Mesenteric fat pad (tissue), 1 donor: ENCODE data around the gene SREK1. TPM values are rescaled to one million over a fixed set of nuclear protein-coding genes. Genes with fewer than 3 reads are reported as not detected.

ENCODE experiments used
- DNase-seq: peaks from one replicate; pipeline ENCODE4 v3.0.0-alpha.2; 2020; ENCODE audit warnings: low spot score
- total RNA-seq: library from RNA; stranded (reverse); fragmentation: NEBNext Ultra II Directional; extraction: Animal tissue kit (Norgen Biotek cat#: 25700); gene quantifications from one replicate; pipeline ENCODE4 v1.2.1, GENCODE V29; 2021
- donor health status: DM: yes; HTN: yes; CAD: no.

Gene SREK1
- total RNA-seq, 1 donor from 2014 or later = 51.7 TPM

GRCh38 chr5:66161356-66161755, 17.3 kb downstream of the SREK1 start:
- DNase-seq = no peak

- no peak for DNase-seq
These were observed 20.1 kb downstream of the SREK1 start for GRCh38 chr5:66164044-66164790.

GRCh38 chr5:66168226-66168625, 24.1 kb downstream of the SREK1 start:
- DNase-seq = no peak

GRCh38 chr5:66169534-66169933, 25.4 kb downstream of the SREK1 start:
- no peak for DNase-seq

GRCh38 chr5:66170195-66170919, 26.3 kb downstream of the SREK1 start:
- no peak for DNase-seq

GRCh38 chr5:66171349-66172344, 27.5 kb downstream of the SREK1 start:
- DNase-seq = no peak

- DNase-seq = no peak
These were observed 30.2 kb downstream of the SREK1 start for GRCh38 chr5:66174338-66174737.

GRCh38 chr5:66178799-66179198, 34.7 kb downstream of the SREK1 start:
- no peak for DNase-seq

GRCh38 chr5:66179297-66180051, 35.4 kb downstream of the SREK1 start:
- no peak for DNase-seq

- no peak for DNase-seq
These were observed 36.4 kb downstream of the SREK1 start for GRCh38 chr5:66180282-66181155.

- no peak for DNase-seq
These were observed 42.0 kb downstream of the SREK1 start for GRCh38 chr5:66186108-66186507.

- DNase-seq = no peak
These were observed 49.3 kb downstream of the SREK1 start for GRCh38 chr5:66193419-66193818.

- DNase-seq = no peak
These were observed 53.8 kb downstream of the SREK1 start for GRCh38 chr5:66197764-66198405.

GRCh38 chr5:66198837-66199236, 54.7 kb downstream of the SREK1 start:
- DNase-seq = no peak

- DNase-seq = no peak
These were observed 59.4 kb downstream of the SREK1 start for GRCh38 chr5:66203531-66203930.

GRCh38 chr5:66206465-66206864, 62.4 kb downstream of the SREK1 start:
- no peak for DNase-seq

GRCh38 chr5:66207800-66208561, 63.9 kb downstream of the SREK1 start:
- DNase-seq = no peak

- no peak for DNase-seq
These were observed 65.2 kb downstream of the SREK1 start for GRCh38 chr5:66209350-66209749.

GRCh38 chr5:66209794-66210193, 65.7 kb downstream of the SREK1 start:
- no peak for DNase-seq
